Fibroblast of lung (primary cell): ENCODE data around the gene SIX3. TPM values are rescaled to one million over a fixed set of nuclear protein-coding genes. Genes with fewer than 3 reads are reported as not detected.
A peak's percentile ranks its signal among the peaks of the same experiment; 100 is the strongest.

Experiments
- DNase-seq, 2 donors: peaks; one replicate each; pipeline versions ENCODE4 v3.0.0 to v3.0.0-alpha.2; 2010; ENCODE audit warnings: low read depth in 2 of 2
- H2AFZ ChIP-seq: 2 replicates; pipeline ENCODE4 v1.5.1; 2012; ENCODE audit warnings: low read length, control low read depth, inconsistent platforms
- H3K27ac ChIP-seq: 2 replicates; pipeline ENCODE4 v1.5.1; 2011; ENCODE audit warnings: low read length, control low read depth; ENCODE audit not compliant: insufficient read depth
- H3K27me3 ChIP-seq: 2 replicates; pipeline ENCODE4 v1.5.1; 2011; ENCODE audit warnings: mild to moderate bottlenecking, low read length; ENCODE audit not compliant: control insufficient read depth, insufficient read depth
- H3K36me3 ChIP-seq: 2 replicates; pipeline ENCODE4 v1.5.1; 2011; ENCODE audit warnings: low read length; ENCODE audit not compliant: control insufficient read depth, insufficient read depth
- H3K4me1 ChIP-seq: 2 replicates; pipeline ENCODE4 v1.5.1; 2011; ENCODE audit warnings: low read length; ENCODE audit not compliant: control insufficient read depth, insufficient read depth; ENCODE audit errors: extremely low read depth
- H3K4me2 ChIP-seq: 2 replicates; pipeline ENCODE4 v1.5.1; 2011; ENCODE audit warnings: low read length, control low read depth; ENCODE audit not compliant: insufficient read depth; ENCODE audit errors: extremely low read depth
- H3K4me3 ChIP-seq, 4 experiments: fragments of 200-600 bp in 1 of 4; sonication (generic) in 1 of 4; replicated peaks in 1 of 4; 2 replicates each; pipeline ENCODE4 v1.5.1; 2011 to 2016; ENCODE audit warnings: low read length in 4 of 4, low read depth in 3 of 4, mild to moderate bottlenecking in 3 of 4, control low read depth in 2 of 4, inconsistent platforms in 1 of 4, mixed read lengths in 1 of 4; ENCODE audit not compliant: insufficient read depth in 1 of 4; ENCODE audit errors: control extremely low read depth in 1 of 4
- H3K79me2 ChIP-seq: 2 replicates; pipeline ENCODE4 v1.5.1; 2012; ENCODE audit warnings: mild to moderate bottlenecking, low read length, inconsistent platforms; ENCODE audit not compliant: control insufficient read depth, insufficient read depth
- H3K9ac ChIP-seq: 2 replicates; pipeline ENCODE4 v1.5.1; 2011; ENCODE audit warnings: mild to moderate bottlenecking, low read length, control low read depth; ENCODE audit not compliant: insufficient read depth
- H3K9me3 ChIP-seq: 2 replicates; pipeline ENCODE4 v1.5.1; 2012; ENCODE audit warnings: low read depth, low read length; ENCODE audit not compliant: control insufficient read depth, insufficient read depth
- H4K20me1 ChIP-seq: 2 replicates; pipeline ENCODE4 v1.5.1; 2011; ENCODE audit warnings: low read length; ENCODE audit not compliant: control insufficient read depth, insufficient read depth; ENCODE audit errors: extremely low read depth
- CTCF ChIP-seq, 2 donors: IDR thresholded peaks in 1 of 2; conservative IDR thresholded peaks in 1 of 2; 1 replicate in 1 of 2; 2 replicates in 1 of 2; pipeline ENCODE4 v1.5.1; 2011 to 2012; ENCODE audit warnings: low read length in 2 of 2, control low read depth in 1 of 2, inconsistent platforms in 1 of 2, low read depth in 1 of 2, mild to moderate bottlenecking in 1 of 2
- EZH2 ChIP-seq: IDR thresholded peaks from 2 replicates; pipeline ENCODE4 v1.5.1; 2012; ENCODE audit warnings: low read length, control low read depth, mild to moderate bottlenecking; ENCODE audit errors: missing control alignments
- polyA plus RNA-seq, 2 donors: library from polyadenylated mRNA; depleted of rRNA in 1 of 2; stranded (reverse) in 1 of 2; unstranded in 1 of 2; fragments of >200 nt; gene quantifications; 2 replicates each; pipeline ENCODE4 v1.2.1, GENCODE V29; 2011 to 2012; ENCODE audit warnings: missing spikeins in 1 of 2
- total RNA-seq: library from RNA; depleted of rRNA; stranded (reverse); fragments of >200 nt; gene quantifications from 2 replicates; pipeline ENCODE4 v1.2.1, GENCODE V29; 2014

The SIX3 gene
- total and polyA plus RNA-seq, 2 donors (not counting 1 experiment from before 2014, with no cell fraction given), result not detected

DNA sequence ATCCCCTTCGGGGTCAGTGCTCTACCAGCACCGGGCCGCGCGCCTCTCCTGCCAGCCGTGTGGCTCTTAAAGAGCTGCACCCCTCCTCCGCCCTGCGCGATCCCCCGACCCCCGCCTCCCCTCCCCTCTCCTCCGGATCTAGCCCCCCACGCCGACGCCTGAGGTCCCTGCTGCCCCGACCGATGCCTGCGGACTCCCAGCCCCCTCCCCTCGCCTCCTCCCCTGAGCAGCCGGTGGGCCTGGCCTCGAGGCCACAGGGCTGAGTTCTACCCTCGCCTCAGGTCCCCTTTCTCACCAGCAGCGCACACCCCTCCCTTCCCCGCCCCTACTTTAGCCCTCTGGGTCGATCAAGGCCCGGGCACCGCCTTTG is 5.8 kb upstream of the SIX3 start:
- Histone ChIP-seq H3K79me2 (no peaks in the 10 kb centered on the region), H4K20me1 (no peaks in the 10 kb centered on the region), H3K4me3 (no peak overlapping the region), H3K4me2 (no peak overlapping the region), H3K4me1 (no peaks in the 10 kb centered on the region), H2AFZ (no peak overlapping the region), H3K9me3 (no peaks in the 10 kb centered on the region), H3K9ac (no peak overlapping the region), H3K27ac (no peak overlapping the region), H3K36me3 (no peaks in the 10 kb centered on the region), H3K27me3 (peaks cover 90% of the 10 kb centered on the region)
- no peak for DNase-seq
- TF ChIP-seq CTCF (conservative IDR thresholded peaks at IDR 0.05 in 1 of 2, IDR thresholded peaks at IDR 0.05 in 1 of 2; ENCODE audit: low read depth in 1 of 2, low read length in 2 of 2), result no peak
- TF ChIP-seq EZH2, result no peak

DNA sequence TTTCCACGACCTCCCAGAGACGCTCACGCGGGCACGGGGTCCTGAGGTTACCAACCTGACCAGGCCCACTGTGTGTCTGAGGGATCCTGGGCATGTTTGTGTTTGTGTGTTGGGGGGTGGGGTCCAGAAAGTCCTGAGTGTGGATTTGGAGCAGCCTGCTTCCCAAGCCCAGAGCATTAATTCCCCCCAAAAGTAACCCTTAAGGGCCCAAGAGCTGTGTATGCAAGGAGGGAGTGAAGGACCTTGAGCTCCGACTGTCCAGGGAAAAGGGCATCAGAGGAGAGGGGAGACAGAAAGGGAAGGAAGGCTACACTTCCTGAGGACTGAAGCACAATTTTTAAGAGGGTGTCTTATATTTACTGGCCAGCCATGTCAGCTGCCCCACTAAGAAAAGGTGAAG is 5.2 kb upstream of the SIX3 start:
- Histone ChIP-seq H3K36me3 (no peaks in the 10 kb centered on the region), H3K9me3 (no peaks in the 10 kb centered on the region), H3K27ac (no peak overlapping the region), H2AFZ (no peak overlapping the region), H3K4me3 (no peak overlapping the region), H4K20me1 (no peaks in the 10 kb centered on the region), H3K4me2 (no peak overlapping the region), H3K79me2 (no peaks in the 10 kb centered on the region), H3K4me1 (no peaks in the 10 kb centered on the region), H3K9ac (no peak overlapping the region), H3K27me3 (peaks cover 90% of the 10 kb centered on the region)
- TF ChIP-seq CTCF (conservative IDR thresholded peaks at IDR 0.05 in 1 of 2, IDR thresholded peaks at IDR 0.05 in 1 of 2; ENCODE audit: low read depth in 1 of 2, low read length in 2 of 2) (no peak), EZH2 (peak; percentile 76)
- no peak for DNase-seq

GRCh38 chr2:44936715-44937687 is 4.5 kb upstream of the SIX3 start:
- Histone ChIP-seq H3K4me1 (no peaks in the 10 kb centered on the region), H3K4me2 (no peak overlapping the region), H3K36me3 (no peaks in the 10 kb centered on the region), H3K27ac (no peak overlapping the region), H3K4me3 (no peak overlapping the region), H3K9ac (no peak overlapping the region), H2AFZ (no peak overlapping the region), H4K20me1 (no peaks in the 10 kb centered on the region), H3K9me3 (no peaks in the 10 kb centered on the region), H3K79me2 (no peaks in the 10 kb centered on the region), H3K27me3 (peaks cover 91% of the 10 kb centered on the region)
- no peak for DNase-seq
- TF ChIP-seq CTCF (conservative IDR thresholded peaks at IDR 0.05 in 1 of 2, IDR thresholded peaks at IDR 0.05 in 1 of 2; ENCODE audit: low read depth in 1 of 2, low read length in 2 of 2) (no peak), EZH2 (peak; percentile 55)
